ENCODE data around the gene SRR.
"Not testable (repeated sequence)": the region's sequence is repeated elsewhere in the genome, so short reads cannot be mapped to it uniquely, and the experiment has no call there.

Gene SRR

DNA sequence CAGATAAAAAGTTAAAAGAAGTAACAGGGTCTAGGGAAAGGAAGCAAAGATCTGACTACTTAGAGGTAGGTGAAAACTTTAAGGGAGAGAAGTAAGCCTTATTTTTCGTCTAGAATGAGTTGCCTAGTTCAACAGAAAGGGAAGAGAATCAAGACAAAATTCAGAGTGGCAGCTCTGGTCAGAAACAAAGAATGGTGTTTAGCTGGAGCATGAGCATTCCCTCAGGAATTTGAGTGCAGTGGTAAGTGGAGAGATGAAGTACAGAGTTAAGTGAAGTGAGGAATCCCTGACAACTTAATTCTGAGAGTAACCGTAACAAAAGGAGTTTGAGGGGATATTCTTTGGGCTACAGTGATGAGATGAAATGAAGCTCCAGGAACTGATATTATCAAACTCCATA, 11.7 kb upstream of the SRR start:
- no peak for DNase-seq

DNA sequence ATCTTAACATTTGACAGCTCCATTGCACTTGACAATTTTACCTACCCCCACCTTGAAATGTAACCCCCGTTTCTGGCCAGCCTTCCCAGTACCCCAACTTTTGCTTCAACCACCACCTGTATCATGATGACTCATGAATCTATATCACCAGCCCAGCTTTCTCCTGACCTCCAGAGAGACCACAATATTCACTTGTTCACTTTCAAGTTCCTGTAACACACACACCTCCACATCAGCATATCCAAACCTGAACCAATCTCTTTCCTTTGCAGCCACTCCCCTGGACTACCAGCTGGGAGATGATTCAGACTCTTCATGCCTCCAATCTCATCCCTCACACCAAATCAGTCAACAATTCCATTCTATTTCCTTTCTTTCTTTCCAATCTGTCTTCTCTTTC, 8.2 kb upstream of the SRR start:
- no peak for DNase-seq

DNA sequence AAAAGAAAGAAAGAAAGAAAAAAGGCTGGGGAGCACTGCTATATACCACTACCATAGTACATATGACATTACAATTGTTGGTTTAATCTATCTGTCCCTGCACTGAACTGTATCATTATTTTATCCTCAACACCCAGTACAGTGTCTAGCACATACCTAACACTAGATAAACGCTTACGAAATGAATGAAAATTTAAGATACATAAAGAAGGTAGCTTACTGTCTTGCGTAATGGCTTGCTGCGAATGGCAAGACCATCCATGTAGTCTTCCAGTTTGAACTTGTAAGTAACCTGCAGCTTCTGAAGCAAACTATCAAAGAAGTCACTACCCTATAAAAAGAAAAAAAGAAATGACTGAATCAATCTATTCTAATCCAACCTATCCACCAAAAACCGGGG, 6.7 kb upstream of the SRR start:
- no peak for DNase-seq

DNA sequence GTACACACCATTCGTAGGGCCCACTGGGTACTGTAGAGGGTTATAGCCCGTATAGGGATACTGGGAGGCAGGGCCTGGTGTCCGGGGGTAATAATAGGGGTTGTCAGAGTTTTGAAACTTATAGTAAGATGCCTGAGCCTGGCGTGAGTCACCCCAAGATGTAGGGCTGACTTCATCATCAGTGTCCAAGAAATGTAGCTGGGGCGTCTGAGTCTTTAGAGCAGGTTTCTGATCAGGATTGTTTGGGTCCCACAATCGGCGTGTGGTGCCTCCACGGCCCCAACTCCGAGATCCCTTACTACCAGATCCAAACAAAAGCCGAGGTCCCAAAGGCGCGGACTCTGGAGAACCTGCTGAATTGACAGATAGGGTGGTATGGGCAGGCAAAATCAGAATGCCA, 4.6 kb upstream of the SRR start:
- no peak for DNase-seq

DNA sequence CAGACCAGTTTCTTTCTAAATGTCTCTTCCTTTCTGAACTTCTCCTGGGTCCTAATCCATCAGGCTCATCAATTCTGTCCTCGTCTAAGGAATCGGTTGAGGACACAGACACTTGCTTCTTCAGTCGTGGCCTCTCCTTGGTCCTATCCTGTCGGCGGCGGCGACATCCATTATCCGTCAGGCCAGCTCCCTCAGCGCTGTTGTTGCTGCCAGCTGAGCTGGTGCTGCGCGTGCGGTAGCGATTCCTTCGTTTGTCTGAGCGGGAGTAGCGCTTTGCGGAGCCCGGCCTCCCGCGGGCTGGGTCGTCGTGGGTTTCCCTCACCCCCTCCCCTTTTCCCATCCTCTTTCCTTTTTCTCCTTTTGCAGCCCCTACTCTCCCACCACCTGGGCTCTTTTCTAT, 4.0 kb upstream of the SRR start:
- no peak for DNase-seq

DNA sequence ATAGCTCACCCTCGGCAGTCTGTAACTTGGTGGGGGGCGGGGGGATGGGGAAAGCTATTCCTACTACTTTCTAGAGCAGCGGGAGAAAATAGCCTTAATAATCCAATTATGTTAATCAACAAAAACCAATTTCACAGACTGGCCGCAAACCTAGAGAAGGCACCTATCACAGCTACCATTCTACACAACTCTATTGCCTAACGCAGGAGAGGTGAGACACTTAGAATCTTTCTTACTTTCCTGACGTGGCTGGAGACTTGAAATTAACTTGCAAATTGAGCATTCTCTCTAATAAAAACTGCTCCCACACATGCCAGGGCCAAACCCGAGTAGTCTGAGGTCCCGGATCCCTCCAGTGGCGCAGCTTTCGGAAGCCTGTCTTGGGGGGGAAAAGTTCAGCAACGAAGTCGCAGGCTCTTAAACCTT, 959 bp upstream of the SRR start:
- DNase-seq, result no peak

DNA sequence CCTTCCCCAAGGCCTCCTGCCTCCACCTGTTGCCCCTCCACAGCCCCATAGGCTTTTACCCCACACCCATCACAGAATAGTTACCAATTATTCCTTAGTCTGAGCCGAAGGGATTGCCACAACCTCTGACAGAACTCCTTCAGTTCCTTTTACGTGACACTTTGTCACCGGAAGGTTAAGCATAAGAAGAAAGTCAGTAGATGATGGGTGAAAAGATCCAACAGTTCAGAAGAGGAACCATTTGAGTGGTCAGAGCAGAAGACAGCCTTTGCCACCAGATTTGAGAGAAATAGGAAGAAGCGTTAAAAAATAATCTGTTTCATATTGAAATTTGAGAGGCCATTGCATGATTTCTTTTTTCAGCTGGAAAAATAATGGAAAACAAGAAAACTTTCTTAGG, 1.2 kb downstream of the SRR start:
- no peak for DNase-seq

DNA sequence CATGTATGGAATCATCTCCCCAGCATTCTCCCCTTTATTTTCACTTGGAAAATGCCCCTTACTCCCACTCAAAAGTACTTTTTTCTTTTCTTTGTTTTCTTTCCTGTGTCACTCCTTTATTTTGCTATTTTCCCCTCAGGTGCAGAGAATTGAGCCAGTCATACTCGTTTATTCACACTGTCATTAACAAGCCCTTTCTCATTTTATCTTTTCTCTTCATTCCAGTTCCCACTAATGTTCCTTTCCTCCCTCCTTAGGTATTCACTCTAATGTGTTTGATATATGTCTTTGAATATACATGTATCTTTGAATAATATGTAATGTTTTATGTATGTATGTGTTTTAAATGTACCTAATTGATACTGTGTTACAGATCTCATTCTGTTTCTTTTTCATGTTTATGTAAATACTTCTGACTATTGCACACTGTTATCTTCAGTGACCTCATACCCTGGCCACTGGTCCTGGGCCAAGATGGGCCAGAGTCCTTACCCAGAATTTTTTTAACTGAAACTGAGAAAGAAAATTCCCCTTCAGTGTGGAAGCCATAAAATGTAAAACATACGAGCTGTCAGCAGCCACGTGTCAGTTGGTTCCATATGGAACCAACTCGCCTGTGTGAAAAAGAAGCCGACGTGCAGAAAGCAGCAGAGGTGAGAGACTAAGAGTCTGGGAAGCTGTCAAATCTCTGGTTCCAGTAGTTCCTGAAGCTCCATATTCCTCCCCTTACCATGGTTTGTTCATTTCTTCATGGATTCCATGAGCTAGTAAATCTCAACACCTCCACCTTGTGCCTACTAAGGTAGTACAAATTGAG, 5.8 kb downstream of the SRR start:
- DNase-seq, result no peak

DNA sequence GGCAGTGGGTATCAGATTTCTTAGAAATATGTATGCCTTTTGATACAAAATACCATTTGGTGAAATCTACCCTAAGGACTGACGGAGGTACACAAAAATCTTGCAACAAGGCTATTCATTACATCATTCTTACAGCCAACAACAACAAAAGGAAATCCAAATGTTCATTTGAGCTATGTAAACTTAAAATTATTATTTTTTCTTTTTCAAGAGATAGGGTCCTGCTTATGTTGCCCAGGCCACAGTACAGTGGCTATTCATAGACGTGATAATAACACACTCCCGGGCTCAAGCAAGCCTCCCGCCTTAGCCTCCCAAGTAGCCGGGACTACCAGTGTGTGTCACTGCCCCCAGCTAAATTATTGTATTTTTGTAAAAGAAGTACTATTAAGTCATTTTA, 9.0 kb downstream of the SRR start:
- no peak for DNase-seq

DNA sequence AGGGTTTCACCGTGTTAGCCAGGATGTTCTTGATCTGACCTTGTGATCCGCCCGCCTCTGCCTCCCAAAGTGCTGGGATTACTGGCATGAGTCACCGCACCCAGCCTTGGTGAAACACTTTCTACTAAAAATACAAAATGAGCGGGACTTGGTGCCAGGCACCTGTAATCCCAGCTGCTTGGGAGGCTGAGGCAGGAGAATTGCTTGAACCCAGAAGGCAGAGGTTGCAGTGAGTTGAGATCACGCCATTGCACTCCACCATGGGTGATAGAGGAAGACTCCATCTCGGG, 13.1 kb downstream of the SRR start:
- DNase-seq, result not testable (repeated sequence)

DNA sequence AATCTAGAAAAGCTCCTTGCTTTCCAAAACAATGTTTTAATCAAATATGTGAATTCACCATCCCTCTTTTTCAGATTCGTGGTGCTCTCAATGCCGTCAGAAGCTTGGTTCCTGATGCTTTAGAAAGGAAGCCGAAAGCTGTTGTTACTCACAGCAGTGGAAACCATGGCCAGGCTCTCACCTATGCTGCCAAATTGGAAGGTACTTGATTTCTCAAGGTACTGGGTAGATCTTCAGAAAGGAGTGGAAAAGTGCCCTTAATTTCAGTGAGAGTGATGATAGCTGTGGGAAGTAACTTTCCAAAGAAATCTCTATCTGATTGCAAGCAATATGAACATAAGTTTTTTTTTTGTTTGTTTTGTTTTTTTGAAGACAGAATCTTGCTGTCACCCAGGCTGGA, 14.0 kb downstream of the SRR start:
- DNase-seq, result no peak

DNA sequence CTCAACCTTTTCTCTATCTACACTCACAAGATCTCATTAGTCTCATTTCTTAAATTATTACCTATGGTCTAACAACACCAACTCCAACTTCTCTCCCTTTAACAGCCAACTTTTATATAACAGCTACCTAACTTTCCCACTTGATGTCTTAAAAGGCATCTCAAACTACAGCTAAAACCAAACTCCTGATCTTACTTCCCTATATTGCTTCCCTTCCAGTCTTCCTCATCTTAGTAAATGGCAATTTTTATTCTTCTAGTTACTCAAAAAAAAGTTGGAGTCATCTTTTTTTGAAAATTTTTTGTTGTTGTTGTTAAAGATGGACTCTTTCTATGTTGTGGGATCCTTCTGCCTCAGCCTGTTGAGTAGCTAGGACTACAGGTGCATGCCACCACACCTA, 15.3 kb downstream of the SRR start:
- no peak for DNase-seq

DNA sequence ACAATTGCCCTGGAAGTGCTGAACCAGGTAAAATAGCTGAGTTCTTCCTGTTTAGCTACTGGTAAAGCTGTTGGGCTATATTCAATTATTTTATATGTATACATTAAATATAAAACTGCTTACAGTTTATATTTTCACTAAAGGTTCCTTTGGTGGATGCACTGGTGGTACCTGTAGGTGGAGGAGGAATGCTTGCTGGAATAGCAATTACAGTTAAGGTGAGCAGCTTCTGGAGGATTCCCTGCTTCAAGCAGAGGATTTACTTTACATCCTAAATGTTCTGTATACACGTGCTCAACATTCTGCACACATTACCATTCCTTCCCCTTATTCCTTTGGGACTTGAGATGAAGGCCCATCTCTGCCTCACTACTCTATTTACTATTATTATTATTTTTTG, 17.6 kb downstream of the SRR start:
- DNase-seq, result no peak

DNA sequence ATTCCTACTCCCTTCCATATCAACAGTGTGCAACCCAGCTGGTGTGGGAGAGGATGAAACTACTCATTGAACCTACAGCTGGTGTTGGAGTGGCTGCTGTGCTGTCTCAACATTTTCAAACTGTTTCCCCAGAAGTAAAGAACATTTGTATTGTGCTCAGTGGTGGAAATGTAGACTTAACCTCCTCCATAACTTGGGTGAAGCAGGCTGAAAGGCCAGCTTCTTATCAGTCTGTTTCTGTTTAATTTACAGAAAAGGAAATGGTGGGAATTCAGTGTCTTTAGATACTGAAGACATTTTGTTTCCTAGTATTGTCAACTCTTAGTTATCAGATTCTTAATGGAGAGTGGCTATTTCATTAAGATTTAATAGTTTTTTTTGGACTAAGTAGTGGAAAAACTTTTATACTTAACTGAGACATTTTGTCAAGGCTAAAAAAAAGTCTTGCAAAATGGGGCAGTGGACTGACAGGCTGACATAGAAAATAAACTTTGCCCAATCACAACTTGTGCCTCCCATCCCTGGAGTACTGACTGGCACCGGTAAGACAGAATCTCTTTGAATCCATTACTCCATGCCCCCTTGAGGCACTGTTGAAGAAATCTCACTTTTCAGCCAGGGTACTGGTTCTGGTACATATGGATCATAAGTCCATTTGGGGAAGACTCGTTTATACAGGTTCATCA, 20.0 kb downstream of the SRR start:
- DNase-seq, result no peak

DNA sequence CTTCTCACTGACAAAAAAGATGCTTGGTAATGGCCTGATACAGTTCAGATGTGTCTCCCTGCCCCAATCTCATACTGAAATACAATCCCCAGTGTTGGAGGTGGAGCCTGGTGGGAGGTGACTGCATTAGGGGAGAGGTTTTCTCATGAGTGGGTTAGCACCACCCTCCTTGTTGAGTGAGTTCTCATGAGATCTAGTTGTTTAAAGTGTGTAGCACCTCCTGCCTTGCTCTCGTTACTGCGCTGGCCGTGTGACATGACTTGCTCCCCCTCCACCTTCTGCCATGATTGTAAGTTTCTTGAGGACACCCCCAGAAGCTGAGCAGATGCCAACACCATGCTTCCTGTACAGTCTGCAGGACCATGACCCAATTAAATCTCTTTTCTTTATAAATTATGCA, 27.6 kb downstream of the SRR start:
- DNase-seq, result no peak

DNA sequence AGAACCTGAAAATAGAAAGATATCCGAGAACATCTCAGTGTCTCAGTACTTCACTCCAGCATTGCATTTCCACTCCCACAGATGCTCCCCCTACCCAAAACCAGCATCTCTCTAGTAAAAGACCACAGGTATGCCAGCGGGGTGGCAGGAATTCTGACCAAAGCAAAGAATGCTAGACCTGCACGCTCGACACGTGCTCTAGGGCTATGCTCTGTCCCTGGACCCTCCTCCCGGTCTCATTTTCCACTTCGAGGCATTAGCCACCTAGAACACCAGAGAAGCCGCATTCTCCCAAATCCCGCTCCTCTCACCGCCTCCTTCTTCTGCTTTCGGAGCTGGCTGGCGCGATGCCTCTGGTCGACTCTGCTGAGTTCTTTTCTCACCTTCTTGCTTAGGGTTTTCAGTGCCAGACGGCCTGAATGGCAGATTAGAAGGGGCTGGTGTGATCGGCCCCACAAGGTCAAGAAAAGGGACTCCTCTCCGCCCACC, 32.0 kb downstream of the SRR start:
- no peak for DNase-seq

DNA sequence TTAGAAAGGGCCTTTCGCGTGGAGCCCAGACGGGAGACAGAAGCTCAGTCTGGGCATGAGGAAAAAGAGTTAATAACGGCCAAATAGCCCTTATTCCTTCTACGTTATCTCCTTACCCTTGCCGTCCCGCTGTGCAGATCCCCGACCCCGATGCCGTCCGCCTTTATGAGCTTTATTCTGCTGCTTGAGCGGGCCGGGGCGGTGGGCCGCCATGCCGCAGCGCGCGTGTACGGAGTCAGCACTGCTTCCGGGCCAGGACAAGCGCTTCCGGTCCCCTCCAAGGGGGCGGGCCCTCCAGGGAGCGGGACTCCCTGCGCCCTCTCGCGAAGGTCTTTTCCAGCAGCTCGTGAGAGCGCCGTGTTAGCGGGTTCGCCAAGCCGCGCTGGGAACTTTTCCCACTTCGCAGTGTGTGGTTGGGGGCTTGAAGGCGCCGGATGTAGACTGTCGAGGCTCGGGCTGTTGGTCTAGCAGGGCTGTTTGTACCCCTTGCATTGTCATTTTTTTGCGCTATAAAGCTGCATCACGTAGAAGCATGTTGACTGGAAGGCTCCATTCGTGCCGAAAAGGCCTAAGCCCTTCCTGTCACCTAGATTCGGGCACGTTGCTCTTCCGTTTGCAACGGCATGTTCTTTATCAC, 32.6 kb downstream of the SRR start, which contains the start of gene TSR1:
Gene TSR1, minus strand, starts transcription at position 243 of the 637 bp plus-strand sequence. Its CDS starts 30 bp downstream, at position 213.
- DNase-seq, result peak; percentile 82

DNA sequence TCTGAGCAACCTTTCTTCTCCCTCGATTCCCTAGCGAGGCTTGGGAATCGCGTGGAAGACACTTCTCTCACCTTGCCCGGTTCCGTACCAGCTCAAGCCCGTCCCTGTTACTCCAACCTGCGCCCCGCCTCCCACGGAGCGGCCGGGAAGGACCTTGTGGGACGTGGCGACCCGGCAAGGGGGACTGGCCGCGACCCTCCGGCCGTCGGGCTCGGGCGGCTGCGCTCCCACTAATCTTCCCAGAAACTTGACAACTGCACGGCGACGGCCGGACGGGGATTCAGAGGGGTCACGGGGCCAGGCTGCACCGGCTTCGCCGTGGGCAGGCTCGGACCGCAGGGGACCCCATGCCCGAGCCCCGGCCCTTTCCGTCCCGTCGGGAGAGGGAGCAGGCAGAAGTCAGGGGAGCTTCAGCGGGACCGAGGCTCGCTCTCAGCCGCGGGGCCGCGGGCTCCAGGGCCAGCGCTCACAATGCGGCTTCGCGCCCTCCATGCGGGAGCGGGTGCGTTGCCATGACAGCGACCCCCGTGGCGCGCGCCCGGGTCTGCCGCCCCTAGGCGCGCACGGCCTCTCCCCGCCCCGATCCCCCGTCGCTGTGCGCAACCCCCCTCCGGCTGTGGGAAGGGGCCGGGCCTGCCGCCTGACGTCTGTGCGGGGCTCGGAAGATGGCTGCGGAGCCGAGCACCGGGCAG, 33.2 kb downstream of the SRR start, which contains the start of gene SGSM2:
Gene SGSM2, plus strand, starts transcription at position 650 of the 692 bp plus-strand sequence. CDS start 188 bp downstream, outside the sequence.
- peak; percentile 51 for DNase-seq

DNA sequence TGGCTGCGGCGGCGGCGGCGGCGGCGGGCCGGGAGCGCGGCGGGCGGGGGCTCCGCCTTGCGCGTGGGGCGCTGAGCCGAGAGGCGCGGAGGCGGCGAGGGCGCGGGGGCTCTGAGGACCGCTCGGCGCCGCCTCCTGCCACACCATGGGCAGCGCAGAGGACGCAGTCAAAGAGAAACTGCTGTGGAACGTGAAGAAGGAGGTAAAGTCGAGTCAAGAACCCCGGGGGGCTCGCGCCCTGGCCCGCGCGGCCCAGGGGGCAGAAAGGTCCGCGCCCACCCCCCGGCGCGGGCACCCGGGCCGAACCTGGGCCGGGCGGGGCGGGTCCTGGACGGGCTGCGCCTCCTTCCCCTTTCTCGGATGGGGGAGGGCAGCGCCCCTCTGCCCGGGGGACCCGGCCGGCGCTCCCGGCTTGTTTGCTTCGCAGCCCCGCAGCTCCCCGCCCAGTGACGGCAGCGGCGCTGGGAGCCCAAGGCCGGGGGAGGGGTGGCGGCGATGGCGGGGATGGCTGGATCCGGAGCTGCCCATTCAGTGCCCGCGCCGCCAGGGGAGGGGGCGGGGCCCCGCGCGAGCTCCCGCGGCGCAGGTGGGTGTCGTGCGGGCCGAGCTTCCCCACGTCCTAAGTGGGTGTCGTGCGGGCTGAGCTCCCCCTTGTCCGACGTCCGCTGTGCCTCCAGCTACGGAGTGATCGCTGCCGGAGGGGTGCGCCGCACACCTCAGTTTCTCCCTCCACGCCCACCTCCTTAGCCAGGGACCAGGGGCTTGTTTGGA, 34.0 kb downstream of the SRR start:
- peak; percentile 22 for DNase-seq

DNA sequence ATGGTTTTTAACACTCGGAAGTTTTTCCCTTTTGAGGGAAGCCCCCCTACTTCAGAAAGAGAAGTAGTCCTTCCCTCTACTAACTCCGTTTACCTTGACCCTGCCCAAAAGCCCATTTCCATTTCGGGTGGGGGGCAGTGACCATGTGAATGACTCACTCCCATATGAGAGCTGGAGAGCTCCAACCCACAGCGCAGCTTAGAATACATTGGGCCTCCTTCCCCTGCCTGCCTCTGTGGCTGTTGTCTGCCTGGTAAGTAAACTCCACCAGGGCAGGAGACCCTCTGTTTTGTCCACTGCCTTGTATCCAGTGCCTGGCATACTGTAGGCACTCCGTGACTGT, 34.5 kb downstream of the SRR start:
- DNase-seq, result no peak

DNA sequence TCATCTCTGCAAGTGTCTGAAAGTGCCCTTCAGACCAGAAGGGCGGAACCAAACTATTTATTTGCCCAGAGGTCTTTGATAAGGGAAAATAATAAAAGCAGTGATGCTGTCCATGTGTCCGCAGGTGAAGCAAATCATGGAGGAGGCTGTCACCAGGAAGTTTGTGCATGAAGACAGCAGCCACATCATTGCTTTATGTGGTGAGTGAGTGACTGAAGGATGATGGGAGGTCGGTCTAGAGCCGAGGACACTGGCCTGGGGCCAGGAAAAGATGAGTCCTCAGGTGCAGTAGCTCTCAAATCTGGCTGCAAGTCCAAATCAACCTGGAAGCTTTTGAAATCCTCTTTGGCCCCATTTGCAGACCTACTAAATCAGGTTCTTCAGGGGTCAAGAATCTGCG, 39.7 kb downstream of the SRR start:
- no peak for DNase-seq

DNA sequence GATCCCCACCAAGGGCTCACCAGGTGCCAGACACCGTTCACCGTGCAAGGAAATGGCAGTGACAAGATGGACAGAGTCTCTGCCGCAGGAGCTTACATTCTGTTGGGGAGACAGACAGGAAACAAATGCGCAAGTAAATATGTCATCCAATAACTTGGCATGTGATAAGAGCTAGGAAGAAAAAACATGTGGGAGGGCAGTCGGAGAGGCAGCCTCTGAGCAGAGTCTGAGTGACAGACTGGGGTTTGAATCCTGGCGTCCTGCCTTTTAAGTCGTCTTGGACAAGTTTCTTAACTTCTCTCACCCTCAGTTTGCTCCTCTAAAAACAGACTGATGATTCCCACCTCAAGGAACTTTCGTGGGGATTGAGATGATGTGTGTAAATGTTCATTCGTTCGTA, 40.8 kb downstream of the SRR start:
- no peak for DNase-seq

DNA sequence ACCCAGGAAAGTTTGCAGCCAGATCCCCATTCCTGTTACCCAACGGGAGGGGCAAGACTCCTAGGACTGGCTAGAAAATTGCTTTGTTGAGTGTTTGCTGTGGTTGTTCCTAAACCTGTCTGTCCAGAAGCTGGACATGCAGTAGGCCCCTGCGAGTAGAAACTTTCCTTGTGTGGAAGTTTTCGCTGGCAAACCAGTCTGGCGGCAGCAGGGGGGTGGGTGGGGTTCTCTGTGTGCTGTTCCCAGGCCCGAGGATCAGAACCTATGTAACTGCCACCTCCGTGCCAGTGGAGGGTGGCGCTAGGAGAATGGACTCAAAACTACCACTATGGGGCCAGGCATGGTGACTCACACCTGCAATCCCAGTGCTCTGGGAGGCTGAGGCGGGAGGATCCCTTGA, 42.7 kb downstream of the SRR start:
- DNase-seq, result no peak
